Aorta (tissue), 5 donors: ENCODE measurements around the gene UVSSA. TPM values are rescaled to one million over a fixed set of nuclear protein-coding genes. Genes with fewer than 3 reads are reported as not detected.
"Not testable (repeated sequence)": the region's sequence is repeated elsewhere in the genome, so short reads cannot be mapped to it uniquely, and the experiment has no call there.

Experiments used
- ATAC-seq: fragments of 200-7000 bp; cut with Tn5 transposase; one replicate; pipeline ENCODE4 v1.9.1; 2022; ENCODE audit warnings: moderate library complexity; ENCODE audit not compliant: low FRiP score
- DNase-seq, 2 donors: peaks; one replicate each; pipeline ENCODE4 v3.0.0-alpha.2; 2020
- H3K27ac ChIP-seq, 2 donors: one replicate each; pipeline ENCODE4 v1.5.1; 2013; ENCODE audit warnings: low read length in 2 of 2, mild to moderate bottlenecking in 2 of 2, moderate library complexity in 2 of 2, control low read depth in 1 of 2, inconsistent platforms in 1 of 2, low read depth in 1 of 2
- H3K27me3 ChIP-seq, 2 donors: one replicate each; pipeline ENCODE4 v1.6.1; 2013; ENCODE audit warnings: control low read depth in 1 of 2, low read length in 1 of 2, mild to moderate bottlenecking in 1 of 2, moderate library complexity in 1 of 2; ENCODE audit not compliant: insufficient read depth in 2 of 2, control insufficient read depth in 1 of 2
- H3K36me3 ChIP-seq, 2 donors: one replicate each; pipeline ENCODE4 v1.6.1; 2013; ENCODE audit warnings: control low read depth in 1 of 2, low read length in 1 of 2, mild to moderate bottlenecking in 1 of 2; ENCODE audit not compliant: insufficient read depth in 2 of 2, control insufficient read depth in 1 of 2
- H3K4me1 ChIP-seq, 2 donors: one replicate each; pipeline ENCODE4 v1.6.1; 2013; ENCODE audit warnings: low read length in 2 of 2, control low read depth in 1 of 2, mild to moderate bottlenecking in 1 of 2, moderate library complexity in 1 of 2; ENCODE audit not compliant: insufficient read depth in 2 of 2, control insufficient read depth in 1 of 2
- H3K4me3 ChIP-seq, 2 donors: one replicate each; pipeline ENCODE4 v1.5.1; 2013; ENCODE audit warnings: low read length in 2 of 2, control low read depth in 1 of 2, mild to moderate bottlenecking in 1 of 2
- H3K9me3 ChIP-seq: one replicate; pipeline ENCODE4 v1.6.1; 2013; ENCODE audit warnings: mild to moderate bottlenecking, low read length; ENCODE audit not compliant: control insufficient read depth
- WGBS, 2 donors: extraction: QIAGEN DNeasy Blood & Tissue Kit; methylation state at CpG; one replicate each; pipeline ENCODE4 v1.1.7; 2013; 5-methylcytosine and 5-hydroxymethylcytosine counted together
- intact Hi-C, 2 donors: fragments of 100-400 bp; cut with DNase I; formaldehyde crosslinking; loops; one replicate each; pipeline versions ENCODE4 v1.14.2 to v1.15.0; 2022
- polyA plus RNA-seq, 2 donors: library from polyadenylated mRNA; stranded (reverse); fragments of 200-250 nt; gene quantifications; one replicate each; pipeline ENCODE4 v1.2.3, GENCODE V29; 2013
- total RNA-seq, 2 donors: library from RNA; stranded (reverse); fragmentation: NEBNext Ultra II Directional; extraction: Animal tissue kit (Norgen Biotek cat#: 25700); gene quantifications; one replicate each; pipeline ENCODE4 v1.2.1, GENCODE V29; 2021
- donor health status: healthy with polysubstance abuse.
- donor health status: Bipolar disorder and iron deficiency.
- donor health status: DM: no; HTN: no; CAD: no.
- donor health status: DM: no; HTN: no; CAD: no.
- donor health status: DM: yes; HTN: yes; CAD: no.

Gene UVSSA
- total and polyA plus RNA-seq, 4 donors, result 2.3 to 33.5 (median 16.3) TPM

DNA sequence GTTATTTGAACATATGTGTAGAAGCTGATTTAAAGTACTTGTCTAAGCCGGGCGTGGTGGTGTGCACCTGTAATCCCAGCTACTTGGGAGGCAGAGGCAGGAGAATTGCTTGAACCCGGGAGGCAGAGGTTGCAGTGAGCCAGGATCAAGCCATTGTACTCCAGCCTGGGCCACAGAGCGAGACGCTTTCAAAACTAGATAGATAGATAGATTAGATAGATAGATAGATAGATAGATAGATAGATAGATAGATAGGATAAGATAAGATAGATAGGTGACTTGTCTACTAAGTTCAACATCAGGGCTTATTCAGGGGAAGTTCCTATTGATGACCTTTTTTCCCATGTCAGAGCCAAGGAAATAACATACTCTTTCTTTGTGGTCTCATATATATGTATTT is 46.4 kb downstream of the UVSSA start:
- intact Hi-C loops, H3K9me3 ChIP-seq, H3K4me3 ChIP-seq, H3K27ac ChIP-seq, ATAC-seq, H3K27me3 ChIP-seq, DNase-seq, H3K4me1 ChIP-seq, H3K36me3 ChIP-seq: not testable (repeated sequence)
- WGBS, 2 donors, result 99% methylated on average over 5 of the region's 5 CpGs

- Histone ChIP-seq H3K27ac (no peak overlapping the region), H3K4me1 (no peaks in the 10 kb centered on the region), H3K4me3 (no peak overlapping the region), H3K27me3 (no peaks in the 10 kb centered on the region), H3K9me3 (peaks cover 4% of the 10 kb centered on the region), H3K36me3 (peaks cover 0 to 6% of the 10 kb centered on the region in 2 donors)
- ATAC-seq, result no peak
- peak; percentile 20 to 44 for DNase-seq
- WGBS, 2 donors, result 96 to 97% methylated on average over 10 of the region's 10 CpGs
- intact Hi-C loops, result no loop called here
Measured at GRCh38 chr4:1393866-1394265, 46.9 kb downstream of the UVSSA start.

GRCh38 chr4:1394554-1395388 is 47.8 kb downstream of the UVSSA start:
- H3K36me3 ChIP-seq, H3K27ac ChIP-seq, H3K9me3 ChIP-seq, H3K27me3 ChIP-seq, intact Hi-C loops, H3K4me3 ChIP-seq, ATAC-seq, H3K4me1 ChIP-seq: not testable (repeated sequence)
- DNase-seq, result peak in 1 of 2 donors; percentile 15
- WGBS, 2 donors, result 95 to 96% methylated on average over 57 to 58 of the region's 63 CpGs

GRCh38 chr4:1395389-1395820 is 48.4 kb downstream of the UVSSA start:
- WGBS, 2 donors, result 98% methylated on average over 26 of the region's 26 CpGs
- DNase-seq, result peak in 1 of 2 donors; percentile 10
- H3K27ac ChIP-seq, ATAC-seq, H3K36me3 ChIP-seq, H3K9me3 ChIP-seq, H3K4me3 ChIP-seq, intact Hi-C loops, H3K4me1 ChIP-seq, H3K27me3 ChIP-seq: not testable (repeated sequence)

DNA sequence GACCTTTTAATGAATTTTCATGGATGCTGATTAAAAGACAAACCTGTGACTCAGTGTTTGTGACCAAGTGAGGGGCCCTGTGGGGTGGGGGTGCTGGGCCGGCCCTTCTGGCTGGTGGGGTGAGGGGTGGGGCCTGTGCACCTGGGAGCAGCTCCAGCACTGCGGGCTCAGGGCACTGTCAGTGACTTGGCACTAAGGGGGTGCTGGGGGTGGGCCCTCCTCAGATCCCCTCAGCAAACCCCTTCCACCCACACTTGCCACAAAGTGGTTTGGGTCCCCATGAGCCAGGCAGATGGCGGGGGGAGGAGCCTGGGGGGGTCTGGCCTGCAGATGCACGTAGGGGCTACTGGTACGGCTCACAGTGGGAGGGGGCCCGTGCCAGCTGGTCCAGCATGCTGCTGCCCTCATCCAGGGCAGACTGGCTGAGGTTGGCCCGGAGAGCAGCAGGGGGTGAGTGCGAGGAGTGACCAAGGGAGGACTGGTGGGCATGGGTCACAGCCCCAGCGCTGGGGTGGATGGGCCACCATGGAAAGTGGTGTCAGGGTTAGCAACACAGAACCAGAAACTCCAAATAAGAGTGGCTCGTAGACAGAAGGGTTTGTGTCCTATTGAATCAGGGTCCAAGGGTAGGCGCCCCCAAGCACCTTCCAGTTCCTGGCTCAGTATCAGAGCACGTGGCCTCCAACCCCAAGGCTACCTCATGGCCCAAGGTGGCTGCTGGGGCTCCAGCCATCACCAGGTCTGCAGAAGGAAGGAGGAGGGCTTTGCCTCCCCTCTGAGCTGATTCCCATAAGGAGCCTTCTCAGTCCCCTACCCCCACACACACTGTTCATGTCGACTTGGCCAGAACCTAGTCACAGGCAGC is 49.2 kb downstream of the UVSSA start:
- Histone ChIP-seq H3K4me3 (no peak overlapping the region), H3K9me3 (peaks cover 4% of the 10 kb centered on the region), H3K36me3 (peaks cover 0 to 4% of the 10 kb centered on the region in 2 donors), H3K27me3 (no peaks in the 10 kb centered on the region), H3K4me1 (no peaks in the 10 kb centered on the region), H3K27ac (no peak overlapping the region)
- intact Hi-C loops, result no loop called here
- WGBS, 2 donors, result 90 to 91% methylated on average over 12 to 13 of the region's 13 CpGs
- DNase-seq (peak; percentile 33 to 43), ATAC-seq (no peak)

- peaks cover 0 to 4% of the 10 kb centered on the region in 2 donors for H3K36me3 ChIP-seq
- H3K4me1 ChIP-seq, result no peaks in the 10 kb centered on the region
- H3K27ac ChIP-seq, result no peak overlapping the region
- 95 to 97% methylated on average over 11 of the region's 11 CpGs for WGBS, 2 donors
- intact Hi-C loops, result no loop called here
- no peak overlapping the region for H3K4me3 ChIP-seq
- no peaks in the 10 kb centered on the region for H3K27me3 ChIP-seq
- no peak for ATAC-seq
- peaks cover 4% of the 10 kb centered on the region for H3K9me3 ChIP-seq
- DNase-seq, result peak; percentile 21 to 42
Measured at GRCh38 chr4:1396806-1397455, 49.9 kb downstream of the UVSSA start.

DNA sequence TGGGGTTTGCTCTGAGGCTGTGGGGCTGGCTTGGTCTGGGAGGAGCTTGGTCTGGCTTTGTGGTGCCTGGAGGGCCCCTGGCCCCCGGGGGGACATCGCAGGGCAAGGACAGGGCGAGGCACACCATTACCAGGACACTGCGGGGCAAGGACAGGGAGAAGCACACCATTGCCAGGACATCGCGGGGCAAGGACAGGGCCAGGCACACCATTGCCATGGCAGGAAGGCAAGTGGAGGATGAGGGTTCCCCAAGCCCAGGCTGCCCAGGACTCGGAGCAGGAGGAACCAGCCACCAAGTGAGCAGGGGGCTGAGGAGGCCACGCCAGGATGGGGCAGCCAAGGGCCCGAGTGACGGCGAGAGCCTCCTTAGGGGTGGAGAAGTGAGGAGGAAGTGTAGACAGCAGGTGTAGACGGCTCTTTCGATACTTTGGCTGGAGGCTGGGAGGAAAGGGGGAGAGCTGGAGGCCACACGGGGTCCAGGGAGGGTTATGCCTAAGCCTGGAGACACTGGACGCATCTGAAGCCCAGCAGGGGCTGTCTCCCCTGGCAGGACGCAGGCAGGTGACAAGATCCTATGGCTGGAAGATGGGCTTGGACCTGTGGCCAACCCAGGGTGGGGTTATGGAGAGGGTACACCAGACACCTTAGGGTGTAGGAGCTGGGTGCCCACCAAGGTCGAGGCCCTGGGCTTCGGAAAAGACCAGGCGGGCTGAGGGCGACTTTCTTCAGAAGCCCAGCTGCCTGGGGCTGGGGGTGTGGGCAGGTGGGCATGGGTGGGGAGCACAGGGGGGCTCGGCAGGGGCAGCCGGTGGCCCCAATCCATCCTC is 51.9 kb downstream of the UVSSA start:
- Histone ChIP-seq H3K36me3 (peaks cover 0 to under 1% of the 10 kb centered on the region in 2 donors), H3K27me3 (no peaks in the 10 kb centered on the region), H3K9me3 (peaks cover 2% of the 10 kb centered on the region), H3K4me1 (no peaks in the 10 kb centered on the region), H3K27ac (no peak overlapping the region), H3K4me3 (no peak overlapping the region)
- 90 to 96% methylated on average over 20 to 22 of the region's 22 CpGs for WGBS, 2 donors
- peak; percentile 29 to 57 for DNase-seq
- intact Hi-C loops, result no loop called here
- ATAC-seq, result no peak
